Osteocyte (in vitro differentiated cells): ENCODE measurements around the gene EXOSC3. TPM values are rescaled to one million over a fixed set of nuclear protein-coding genes. Genes with fewer than 3 reads are reported as not detected.

Experiments
- DNase-seq: peaks from one replicate; pipeline ENCODE4 v3.0.0; 2021; ENCODE audit warnings: mixed read lengths; ENCODE audit not compliant: unreplicated experiment; ENCODE audit errors: extremely low spot score
- H3K27ac Mint-ChIP-seq: one replicate; pipeline ENCODE4 v1.8.0; 2021; ENCODE audit warnings: mild to moderate bottlenecking, mixed read lengths; ENCODE audit not compliant: unreplicated experiment
- H3K27me3 Mint-ChIP-seq: one replicate; pipeline ENCODE4 v1.8.0; 2021; ENCODE audit warnings: mixed read lengths; ENCODE audit not compliant: unreplicated experiment
- H3K36me3 Mint-ChIP-seq: one replicate; pipeline ENCODE4 v1.8.0; 2021; ENCODE audit warnings: mixed read lengths; ENCODE audit not compliant: unreplicated experiment
- H3K4me1 Mint-ChIP-seq: one replicate; pipeline ENCODE4 v1.8.0; 2021; ENCODE audit warnings: mixed read lengths; ENCODE audit not compliant: unreplicated experiment
- H3K4me3 Mint-ChIP-seq: one replicate; pipeline ENCODE4 v1.8.0; 2021; ENCODE audit warnings: mild to moderate bottlenecking, moderate library complexity, mixed read lengths; ENCODE audit not compliant: unreplicated experiment
- H3K9me3 Mint-ChIP-seq: one replicate; pipeline ENCODE4 v1.8.0; 2021; ENCODE audit warnings: mixed read lengths; ENCODE audit not compliant: unreplicated experiment
- total RNA-seq: library from RNA; stranded (reverse); gene quantifications from 2 replicates; pipeline ENCODE4 v1.2.1, GENCODE V29; 2021
- TF ChIP-seq, protein P1 (sequence below): fragments of 200-600 bp; sonication (generic); IDR thresholded peaks from 2 replicates; pipeline ENCODE4 v1.5.0; 2021; ENCODE audit warnings: antibody characterized with exemption, mild to moderate bottlenecking, moderate library complexity

EXOSC3 gene
- total RNA-seq, 1 donor from 2014 or later: 31.6 TPM

DNA sequence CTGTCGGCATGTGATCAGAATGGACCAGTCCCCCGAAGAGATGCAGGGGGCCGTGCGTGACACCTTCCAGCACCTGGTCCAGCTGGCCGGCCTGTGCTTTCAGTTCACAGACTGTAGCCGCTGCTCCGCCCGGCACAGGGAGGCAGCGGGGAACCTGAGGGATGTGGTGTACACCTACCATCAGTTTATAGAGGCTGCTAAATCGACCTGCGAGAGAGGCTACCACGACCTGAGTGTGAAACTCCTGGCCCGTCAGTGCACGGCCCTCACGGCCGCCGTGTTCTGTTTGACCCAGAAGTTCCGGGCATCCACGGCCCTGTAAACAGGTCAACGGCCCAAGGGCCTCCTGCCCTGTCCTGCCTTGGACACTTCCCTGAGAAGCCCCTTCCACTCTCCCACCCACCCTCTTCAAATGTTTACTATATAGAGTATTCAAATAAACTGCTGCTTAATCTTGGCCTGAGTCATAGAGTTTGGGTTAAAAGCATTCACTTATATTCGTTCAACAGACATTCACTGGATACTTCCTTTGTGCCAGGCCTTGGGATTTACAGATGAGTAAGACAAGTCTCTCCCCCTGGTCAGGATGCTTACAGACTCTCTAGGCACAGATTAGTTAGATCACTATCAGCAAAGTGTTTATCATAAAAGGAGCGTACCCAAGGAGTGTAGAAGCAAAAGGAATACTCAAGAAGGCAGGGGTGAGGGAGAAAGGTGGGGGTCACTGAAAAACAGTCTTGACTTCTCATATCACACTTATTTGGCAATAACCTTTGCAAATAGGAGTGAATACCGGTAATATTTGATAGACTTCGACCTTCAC is 38.2 kb downstream of the EXOSC3 start:
- peaks cover 21% of the 10 kb centered on the region for H3K27me3 Mint-ChIP-seq
- TF ChIP-seq, protein P1, sequence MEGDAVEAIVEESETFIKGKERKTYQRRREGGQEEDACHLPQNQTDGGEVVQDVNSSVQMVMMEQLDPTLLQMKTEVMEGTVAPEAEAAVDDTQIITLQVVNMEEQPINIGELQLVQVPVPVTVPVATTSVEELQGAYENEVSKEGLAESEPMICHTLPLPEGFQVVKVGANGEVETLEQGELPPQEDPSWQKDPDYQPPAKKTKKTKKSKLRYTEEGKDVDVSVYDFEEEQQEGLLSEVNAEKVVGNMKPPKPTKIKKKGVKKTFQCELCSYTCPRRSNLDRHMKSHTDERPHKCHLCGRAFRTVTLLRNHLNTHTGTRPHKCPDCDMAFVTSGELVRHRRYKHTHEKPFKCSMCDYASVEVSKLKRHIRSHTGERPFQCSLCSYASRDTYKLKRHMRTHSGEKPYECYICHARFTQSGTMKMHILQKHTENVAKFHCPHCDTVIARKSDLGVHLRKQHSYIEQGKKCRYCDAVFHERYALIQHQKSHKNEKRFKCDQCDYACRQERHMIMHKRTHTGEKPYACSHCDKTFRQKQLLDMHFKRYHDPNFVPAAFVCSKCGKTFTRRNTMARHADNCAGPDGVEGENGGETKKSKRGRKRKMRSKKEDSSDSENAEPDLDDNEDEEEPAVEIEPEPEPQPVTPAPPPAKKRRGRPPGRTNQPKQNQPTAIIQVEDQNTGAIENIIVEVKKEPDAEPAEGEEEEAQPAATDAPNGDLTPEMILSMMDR: no peak
- H3K4me1 Mint-ChIP-seq: no peaks in the 10 kb centered on the region
- H3K9me3 Mint-ChIP-seq: no peaks in the 10 kb centered on the region
- no peaks in the 10 kb centered on the region for H3K36me3 Mint-ChIP-seq
- no peak overlapping the region for H3K4me3 Mint-ChIP-seq
- DNase-seq: no peak
- no peak overlapping the region for H3K27ac Mint-ChIP-seq

DNA sequence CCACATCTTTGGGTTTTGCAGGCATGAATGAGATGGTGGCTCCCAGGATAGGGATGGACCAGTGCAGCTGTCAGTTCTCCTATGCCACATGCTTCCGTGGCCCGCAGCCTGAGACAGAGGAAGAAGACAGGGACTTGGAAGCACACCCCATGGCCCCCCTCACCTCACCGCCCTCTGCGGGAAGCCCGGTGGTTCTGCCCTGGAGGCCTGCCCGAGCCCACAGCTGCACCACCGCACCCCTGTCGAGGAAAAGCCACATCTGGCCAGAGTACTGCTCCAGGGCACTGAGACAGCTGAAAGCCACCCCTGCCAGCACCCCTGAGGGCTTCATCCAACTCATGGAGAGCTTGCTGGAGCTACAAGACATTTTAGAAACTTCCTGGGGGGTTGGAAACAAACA is 38.9 kb downstream of the EXOSC3 start:
- H3K4me3 Mint-ChIP-seq: no peak overlapping the region
- TF ChIP-seq, protein P1: no peak
- H3K27ac Mint-ChIP-seq: no peak overlapping the region
- H3K9me3 Mint-ChIP-seq: no peaks in the 10 kb centered on the region
- H3K27me3 Mint-ChIP-seq: peaks cover 21% of the 10 kb centered on the region
- H3K4me1 Mint-ChIP-seq: no peaks in the 10 kb centered on the region
- DNase-seq: no peak
- no peaks in the 10 kb centered on the region for H3K36me3 Mint-ChIP-seq

DNA sequence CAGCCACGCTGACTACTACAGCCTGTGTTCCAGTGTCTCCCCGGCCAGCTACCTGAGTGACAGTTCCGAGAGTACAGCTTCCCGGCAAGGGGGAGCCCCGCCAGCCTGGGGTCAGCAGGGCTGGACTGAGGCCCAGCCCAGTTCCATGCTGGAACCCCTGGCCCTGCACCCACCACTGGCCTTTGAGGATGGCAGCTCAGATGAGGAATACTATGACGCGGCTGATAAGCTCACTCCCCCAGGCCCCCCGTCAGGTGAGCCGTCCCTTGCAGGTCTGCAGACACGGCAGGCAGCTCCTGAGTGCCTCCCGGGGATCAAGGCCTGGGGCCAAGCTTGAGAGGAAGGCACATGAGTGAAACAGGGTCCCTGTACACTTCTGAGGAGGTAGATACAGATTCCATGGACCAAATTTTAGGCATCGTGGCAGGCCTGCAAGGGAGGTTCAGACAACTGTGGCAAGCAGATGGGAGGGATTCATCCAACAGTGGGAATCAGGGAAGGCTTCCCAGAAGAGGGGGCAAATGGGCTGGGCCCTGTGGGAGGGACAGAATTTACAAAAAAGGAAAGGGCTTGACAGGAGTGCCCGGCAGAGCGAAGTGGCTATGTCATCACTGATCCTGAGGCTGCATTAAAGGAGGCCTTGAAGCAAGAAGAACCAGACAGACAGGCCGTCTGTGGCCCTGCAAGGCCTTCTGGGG is 44.1 kb downstream of the EXOSC3 start:
- Mint-ChIP-seq H3K4me3 (no peak overlapping the region), H3K27me3 (peaks cover 44% of the 10 kb centered on the region)
- TF ChIP-seq, protein P1: no peak

DNA sequence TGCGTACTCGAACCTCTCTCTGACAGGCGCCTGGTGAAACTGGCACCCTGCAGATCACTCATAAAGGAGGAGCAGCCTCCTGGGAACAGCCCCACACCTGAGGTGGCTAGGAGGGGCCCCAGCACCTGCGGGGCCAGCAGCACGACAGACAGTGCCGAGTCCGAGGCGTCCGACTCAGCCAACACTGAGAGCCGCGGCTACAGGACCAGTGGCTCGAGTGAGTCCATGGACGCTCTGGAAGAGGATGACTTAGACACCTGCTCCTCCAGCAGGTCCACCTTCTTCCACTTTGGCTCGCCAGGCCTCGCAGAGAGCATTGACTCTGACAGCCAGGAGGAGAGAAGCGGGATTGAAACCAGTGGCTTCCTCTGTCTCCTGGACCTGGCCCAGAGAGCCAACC is 44.7 kb downstream of the EXOSC3 start:
- Mint-ChIP-seq H3K36me3 (no peaks in the 10 kb centered on the region), H3K27ac (no peak overlapping the region), H3K4me1 (no peaks in the 10 kb centered on the region), H3K27me3 (peaks cover 41% of the 10 kb centered on the region), H3K9me3 (no peaks in the 10 kb centered on the region), H3K4me3 (no peak overlapping the region)
- no peak for DNase-seq
- TF ChIP-seq, protein P1: no peak

More for the DNA sequence above, 44.1 kb downstream of the EXOSC3 start:
- Mint-ChIP-seq H3K27ac (no peak overlapping the region), H3K4me1 (no peaks in the 10 kb centered on the region), H3K36me3 (no peaks in the 10 kb centered on the region), H3K9me3 (no peaks in the 10 kb centered on the region)
- DNase-seq: no peak

DNA sequence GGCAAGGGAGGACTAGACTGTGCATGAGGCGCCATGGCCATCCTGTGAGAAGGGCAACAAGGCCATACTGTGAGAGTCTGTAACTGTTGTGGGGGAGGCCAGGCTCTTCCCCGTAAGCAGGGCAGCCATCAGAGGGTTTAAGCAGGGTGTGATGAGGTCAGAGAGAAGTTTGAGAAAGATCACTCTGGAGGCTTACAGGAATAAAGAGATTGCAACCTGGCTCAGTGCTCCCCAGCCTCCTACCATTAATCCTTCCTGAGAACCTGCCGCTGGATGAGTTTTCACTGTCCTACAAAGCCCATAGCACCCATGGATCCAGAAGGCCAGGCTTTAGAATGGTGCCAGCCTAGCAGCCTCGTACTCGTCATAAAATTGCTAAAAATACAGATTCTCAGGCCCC is 45.6 kb downstream of the EXOSC3 start:
- no peak overlapping the region for H3K4me3 Mint-ChIP-seq
- H3K27ac Mint-ChIP-seq: no peak overlapping the region
- no peak for DNase-seq
- H3K9me3 Mint-ChIP-seq: no peaks in the 10 kb centered on the region
- TF ChIP-seq, protein P1: no peak
- peaks cover 44% of the 10 kb centered on the region for H3K27me3 Mint-ChIP-seq
- no peaks in the 10 kb centered on the region for H3K36me3 Mint-ChIP-seq
- H3K4me1 Mint-ChIP-seq: no peaks in the 10 kb centered on the region
